ENCODE results near the gene STX1B.

GRCh38 chr16:30964574-30965226 is 45.7 kb downstream of the STX1B start:
- no peak for TF ChIP-seq CTCF (IDR thresholded peaks at IDR 0.05)
- TF ChIP-seq POLR2AphosphoS5 (IDR thresholded peaks at IDR 0.05) = no peak

Measured in breast epithelium (tissue), 3 donors.